Measurements from ENCODE around the gene ADGRV1. TPM values are rescaled to one million over a fixed set of nuclear protein-coding genes. Genes with fewer than 3 reads are reported as not detected.

The ADGRV1 gene
- polyA plus RNA-seq, 2 of the 4 experiments (the other 2 are of a cell fraction) = 0.70 to 3.7 TPM

- POLR2A ChIA-PET = no interaction called here
- no peaks in the 10 kb centered on the region for H3K9me3 ChIP-seq
- ATAC-seq = peak; percentile 64 to 79; a peak in 5 of 6 replicates
- TF ChIP-seq GATA3 (IDR thresholded peaks at IDR 0.05; ENCODE audit: borderline replicate concordance) = 0 out of 2 replicates have a peak, but pooled peaks have one; percentile 1
- no peak for TF ChIP-seq FOSL2 (IDR thresholded peaks at IDR 0.05)
- TF ChIP-seq FOSL2 (CRISPR knock-in tag; IDR thresholded peaks at IDR 0.05) = no peak
- peak overlapping the region; percentile 66 for H3K4me2 ChIP-seq
- no peak overlapping the region for H3K4me3 ChIP-seq
- H3K27ac ChIP-seq = peak overlapping the region; percentile 36 to 80
- CTCF ChIA-PET = no interaction called here
- 21% methylated on average over 3 of the region's 3 CpGs for WGBS (ENCODE audit: missing lambda C conversion rate)
- no peak for DNase-seq (ENCODE audit: low read depth in 1 of 2, low spot score in 1 of 2)
- FAIRE-seq = peak; percentile 43
- H3K4me1 ChIP-seq = peaks cover 30% of the 10 kb centered on the region
Observed at GRCh38 chr5:91190314-91190690, 631.7 kb downstream of the ADGRV1 start.

- Histone ChIP-seq H3K4me1 (peaks cover 11% of the 10 kb centered on the region), H3K27ac (no peak overlapping the region), H3K4me3 (no peak overlapping the region), H3K4me2 (no peak overlapping the region), H3K9me3 (no peaks in the 10 kb centered on the region)
- POLR2A ChIA-PET = no interaction called here
- CTCF ChIA-PET = interaction anchor here (1.6 kb wide), 1 partner anchor 191 kb away, joined by 3 read pairs; no protein-coding TSS in a partner anchor
- TF ChIP-seq HMGXB4 (CRISPR knock-in tag; IDR thresholded peaks at IDR 0.05; ENCODE audit: borderline replicate concordance) = no peak
- TF ChIP-seq BCL3 (IDR thresholded peaks at IDR 0.05) = no peak
- TF ChIP-seq CEBPB (IDR thresholded peaks at IDR 0.05) = no peak
- no peak for TF ChIP-seq RCOR1 (IDR thresholded peaks at IDR 0.05; ENCODE audit: low read depth, low read length)
- TF ChIP-seq CHD4 (IDR thresholded peaks at IDR 0.05; ENCODE audit: borderline replicate concordance) = no peak
- ATAC-seq (no peak), DNase-seq (ENCODE audit: low read depth in 1 of 2, low spot score in 1 of 2) (no peak), FAIRE-seq (no peak)
- WGBS (ENCODE audit: missing lambda C conversion rate) = 89% methylated on average over 8 of the region's 8 CpGs
Observed at GRCh38 chr5:91194824-91195381, 636.3 kb downstream of the ADGRV1 start.

GRCh38 chr5:91200692-91201091, 642.1 kb downstream of the ADGRV1 start:
- 84% methylated on average over 2 of the region's 2 CpGs for WGBS (ENCODE audit: missing lambda C conversion rate)
- ATAC-seq = no peak
- TF ChIP-seq HOXA7 (CRISPR knock-in tag; IDR thresholded peaks at IDR 0.05) (no peak), ZSCAN20 (CRISPR knock-in tag; IDR thresholded peaks at IDR 0.05) (no peak), E2F6 (IDR thresholded peaks at IDR 0.05; ENCODE audit: borderline replicate concordance, low read depth) (no peak), KDM1A (IDR thresholded peaks at IDR 0.05; ENCODE audit: low read depth) (no peak), FOSB (CRISPR knock-in tag; IDR thresholded peaks at IDR 0.05) (no peak), POLR2AphosphoS2 (conservative IDR thresholded peaks at IDR 0.05; ENCODE audit: low read length) (no peak), BCL3 (IDR thresholded peaks at IDR 0.05) (no peak), ZFP36 (IDR thresholded peaks at IDR 0.05; ENCODE audit: borderline replicate concordance, partially characterized antibody) (no peak), EP300 (IDR thresholded peaks at IDR 0.05) (no peak), RARB (CRISPR knock-in tag; IDR thresholded peaks at IDR 0.05) (no peak), POLR2A (IDR thresholded peaks at IDR 0.05; ENCODE audit: low read length) (no peak), HOXB5 (CRISPR knock-in tag; IDR thresholded peaks at IDR 0.05) (no peak), RNF2 (IDR thresholded peaks at IDR 0.05; ENCODE audit: borderline replicate concordance, low read depth) (no peak), CHD2 (IDR thresholded peaks at IDR 0.05; ENCODE audit: low read length, partially characterized antibody) (no peak), ATOH8 (CRISPR knock-in tag; IDR thresholded peaks at IDR 0.05; ENCODE audit: low read depth) (no peak), RFX5 (IDR thresholded peaks at IDR 0.05) (no peak), ZNF302 (CRISPR knock-in tag; IDR thresholded peaks at IDR 0.05) (no peak), ELK1 (IDR thresholded peaks at IDR 0.05; ENCODE audit: low read depth, low read length) (no peak)
- no peak for FAIRE-seq
- no peak for DNase-seq (ENCODE audit: low read depth in 1 of 2, low spot score in 1 of 2)
- H3K4me2 ChIP-seq = no peak overlapping the region
- POLR2A ChIA-PET = no interaction called here
- H3K4me1 ChIP-seq = no peaks in the 10 kb centered on the region
- H3K4me3 ChIP-seq = no peak overlapping the region
- H3K27ac ChIP-seq = no peak overlapping the region
- no peaks in the 10 kb centered on the region for H3K9me3 ChIP-seq
- CTCF ChIA-PET = interaction anchor here (1.3 to 1.5 kb wide), 3 partner anchors 10 to 184 kb away, joined by 3 to 4 read pairs (median 3); no protein-coding TSS in a partner anchor
